GM21576 (cell line): ENCODE results near the gene PF4V1.

ENCODE experiments used
- ATAC-seq: cut with Tn5 transposase; IDR thresholded peaks from one replicate; pipeline ENCODE4 v1.9.1; 2021; ENCODE audit warnings: mild to moderate bottlenecking, moderate library complexity; ENCODE audit not compliant: unreplicated experiment

The PF4V1 gene

DNA sequence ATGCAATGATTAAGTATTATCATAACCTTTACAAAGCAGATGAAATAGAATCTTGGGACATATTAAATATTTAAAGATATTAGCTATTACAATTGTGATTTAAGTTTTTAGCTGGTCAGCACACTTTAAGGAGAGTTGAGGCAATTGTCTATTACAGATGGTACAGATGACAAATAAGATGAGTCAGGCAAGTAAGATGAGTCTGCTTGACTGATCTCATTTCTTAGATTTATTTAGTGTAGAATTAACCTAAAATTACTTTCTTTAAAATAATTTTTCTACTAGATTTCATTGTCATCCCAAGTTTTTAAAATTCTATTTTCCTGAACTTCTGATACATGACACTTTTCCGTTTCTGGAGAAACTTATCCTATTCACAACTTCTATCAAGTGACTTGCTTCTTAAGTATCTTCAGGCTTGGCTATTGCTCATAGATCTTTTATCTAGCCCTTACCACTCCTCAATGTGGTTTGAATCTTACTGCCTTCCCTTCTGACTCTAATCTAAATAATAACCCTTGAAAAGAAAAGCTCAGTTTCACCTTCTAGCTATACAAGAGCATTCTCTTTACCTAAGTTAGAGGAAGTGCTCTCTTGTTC, 49.0 kb downstream of the PF4V1 start:
- ATAC-seq, result no peak

DNA sequence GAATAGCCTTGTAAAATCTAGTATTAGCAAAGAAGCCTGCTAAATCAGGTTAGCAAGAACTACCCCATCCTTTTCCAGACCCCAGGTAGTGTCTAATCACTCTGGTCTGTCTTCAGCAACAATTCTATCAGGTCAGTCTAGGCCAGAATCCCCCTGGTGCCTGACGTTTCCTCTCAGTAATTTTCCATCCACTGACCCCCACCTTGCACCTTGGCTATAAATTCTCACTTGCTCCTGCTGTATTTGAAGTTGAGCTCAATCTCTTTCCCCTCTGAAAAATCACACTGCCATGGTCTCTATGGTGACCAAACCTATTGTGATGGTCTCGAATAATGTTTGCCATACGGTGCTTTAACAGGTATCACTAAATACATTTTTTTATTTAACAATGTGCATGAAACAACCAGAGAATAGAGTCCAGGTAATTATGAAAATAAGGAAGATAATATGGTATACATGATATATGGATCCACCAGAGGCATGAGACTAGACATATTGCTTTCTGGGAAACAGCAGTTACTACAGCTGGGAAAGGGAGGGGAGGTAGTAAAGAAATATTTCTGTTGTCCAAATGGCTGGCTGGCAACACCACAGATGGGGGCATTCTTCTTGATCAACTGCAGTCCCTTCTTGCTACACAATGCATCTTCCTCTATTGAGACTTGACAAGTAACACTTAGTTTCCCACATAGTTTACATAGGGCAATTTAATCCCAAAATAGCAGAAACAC, 49.9 kb downstream of the PF4V1 start:
- no peak for ATAC-seq
